GM19351 (cell line): ENCODE data around the gene AP3B2.
A peak's percentile ranks its signal among the peaks of the same experiment; 100 is the strongest.

ENCODE experiments used
- ATAC-seq: cut with Tn5 transposase; IDR thresholded peaks from one replicate; pipeline ENCODE4 v1.9.1; 2021; ENCODE audit warnings: mild to moderate bottlenecking, moderate library complexity; ENCODE audit not compliant: unreplicated experiment

Gene AP3B2

DNA sequence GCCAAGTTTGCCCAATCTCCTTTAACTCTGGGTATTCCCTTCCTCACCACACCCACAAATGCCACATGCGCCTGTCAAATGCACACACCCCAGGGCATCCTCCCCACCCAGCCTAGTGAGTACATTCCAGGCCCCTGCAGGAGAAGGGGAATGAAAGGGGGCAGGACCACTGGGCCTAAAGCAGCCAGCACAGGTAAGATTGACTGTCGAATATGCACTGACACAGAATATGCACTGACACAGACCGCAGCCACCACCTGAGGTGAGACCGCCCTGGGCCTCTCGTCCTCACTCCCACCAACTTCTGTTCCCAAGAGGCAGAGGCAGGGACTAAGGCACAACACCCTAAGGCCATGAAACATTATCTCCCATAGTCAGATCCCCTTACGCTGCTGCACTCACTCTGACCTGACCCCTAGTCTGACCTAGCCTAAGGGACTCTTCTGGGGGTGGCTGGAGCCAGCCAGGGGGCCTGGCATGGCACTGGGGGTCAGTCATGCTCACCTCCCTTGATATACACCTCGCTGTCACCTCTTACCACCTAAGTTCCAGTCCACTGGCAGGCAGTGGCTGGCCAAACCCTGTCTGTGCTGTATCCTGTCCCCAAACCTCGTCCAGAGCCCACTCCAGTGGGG, 10.8 kb downstream of the AP3B2 start:
- no peak for ATAC-seq

DNA sequence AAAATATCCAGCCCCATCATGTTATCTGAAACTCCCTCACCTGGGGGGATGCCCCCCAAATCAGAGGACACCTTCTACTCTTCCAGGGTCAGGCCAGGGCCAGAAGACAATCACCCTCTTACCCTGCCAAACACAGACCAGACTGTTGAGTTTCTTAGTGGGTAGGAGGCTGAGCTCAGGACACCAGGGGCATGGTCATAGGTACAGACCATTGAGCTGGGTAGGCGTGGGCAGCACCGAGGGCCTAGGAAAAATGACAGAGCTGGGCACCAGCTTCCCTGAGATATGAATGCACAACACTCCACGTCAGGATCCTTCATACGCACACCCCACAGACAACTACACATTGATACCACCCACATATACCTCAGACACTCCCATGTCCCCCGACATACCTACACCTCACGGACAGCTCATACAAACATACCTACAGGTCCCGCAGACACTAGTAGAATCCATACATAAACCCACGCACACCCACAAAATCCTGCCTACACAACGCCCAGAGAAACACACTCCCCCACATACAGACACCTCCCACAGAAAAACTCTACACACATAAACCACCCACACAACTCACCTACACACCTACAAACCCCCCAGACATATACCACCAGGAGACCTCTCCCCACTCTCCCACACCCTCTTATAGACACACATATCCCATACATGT, 11.8 kb downstream of the AP3B2 start:
- ATAC-seq = no peak

GRCh38 chr15:82692171-82692570, 17.5 kb downstream of the AP3B2 start:
- ATAC-seq = no peak

- no peak for ATAC-seq
These were observed 20.5 kb downstream of the AP3B2 start for GRCh38 chr15:82689147-82689546.

DNA sequence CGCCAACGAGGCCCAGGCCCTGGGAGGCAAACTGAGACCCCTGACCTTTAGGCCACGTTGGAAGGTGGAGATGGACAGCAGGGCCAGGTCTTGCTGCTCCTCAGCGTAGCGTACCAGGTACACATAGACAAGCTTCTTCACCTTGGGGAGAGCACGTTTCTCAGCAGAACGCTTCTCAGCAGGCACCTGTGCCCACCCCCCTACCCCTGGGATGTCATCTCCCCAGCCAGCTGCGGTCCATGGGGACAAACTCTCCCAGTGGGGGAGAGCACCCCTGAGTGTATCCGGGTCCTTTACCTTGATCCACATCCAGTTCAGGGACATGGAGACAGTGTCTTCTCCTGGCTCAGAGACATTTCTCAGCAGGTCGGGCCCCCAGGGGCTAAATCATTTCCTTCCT, 21.0 kb downstream of the AP3B2 start:
- ATAC-seq = no peak

DNA sequence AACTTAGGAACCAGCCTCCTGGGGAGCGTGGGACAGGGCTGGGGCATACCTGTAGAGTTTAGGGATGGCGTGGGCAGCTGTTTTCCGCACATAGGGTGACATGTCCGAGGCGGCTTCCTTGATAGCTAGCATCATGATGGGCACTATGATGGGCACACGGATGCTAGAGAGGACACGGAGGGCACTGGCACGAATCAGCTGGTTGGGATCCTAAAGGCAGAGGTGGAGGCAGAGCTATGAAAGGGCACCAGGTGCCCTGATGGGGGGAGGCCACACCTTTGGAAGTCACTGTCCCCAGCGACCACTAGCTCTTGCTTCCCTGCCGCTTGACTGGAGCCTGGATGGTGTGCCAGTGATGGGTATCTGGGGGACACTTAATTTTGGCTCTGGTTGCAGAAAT, 28.3 kb downstream of the AP3B2 start:
- ATAC-seq = no peak

- peak; percentile 97 for ATAC-seq
These were observed 29.2 kb downstream of the AP3B2 start for GRCh38 chr15:82680200-82681102.

- ATAC-seq = no peak
These were observed 30.0 kb downstream of the AP3B2 start for GRCh38 chr15:82679626-82680199.

DNA sequence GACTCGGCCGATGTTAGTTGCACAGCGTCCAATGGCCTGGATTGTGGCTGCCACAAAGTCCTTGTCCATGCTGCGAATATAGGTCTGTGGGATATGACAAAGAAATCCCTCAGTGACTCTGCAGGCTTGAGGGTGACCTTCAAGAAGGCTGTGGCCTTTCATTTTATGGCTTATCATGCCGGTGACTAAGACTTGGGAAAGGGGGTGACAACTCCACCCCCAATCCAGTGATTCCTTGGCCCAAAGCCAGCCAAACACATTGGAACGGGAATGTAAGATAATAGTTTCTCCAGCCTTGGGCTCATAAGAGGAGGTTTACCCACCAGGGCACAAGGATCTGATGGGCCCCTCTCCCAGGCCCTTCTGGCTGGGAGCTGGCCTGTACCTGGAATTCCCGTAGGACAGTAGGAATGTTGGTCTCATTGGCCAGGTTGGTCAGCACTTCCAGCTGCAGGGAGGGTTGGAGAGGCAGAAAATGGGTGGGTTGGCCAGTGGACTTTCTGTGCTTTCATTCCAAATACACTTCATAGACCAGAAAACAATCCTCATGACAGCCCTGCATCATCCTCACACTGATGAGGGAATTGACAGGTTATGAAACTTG, 31.9 kb downstream of the AP3B2 start:
- ATAC-seq = no peak

DNA sequence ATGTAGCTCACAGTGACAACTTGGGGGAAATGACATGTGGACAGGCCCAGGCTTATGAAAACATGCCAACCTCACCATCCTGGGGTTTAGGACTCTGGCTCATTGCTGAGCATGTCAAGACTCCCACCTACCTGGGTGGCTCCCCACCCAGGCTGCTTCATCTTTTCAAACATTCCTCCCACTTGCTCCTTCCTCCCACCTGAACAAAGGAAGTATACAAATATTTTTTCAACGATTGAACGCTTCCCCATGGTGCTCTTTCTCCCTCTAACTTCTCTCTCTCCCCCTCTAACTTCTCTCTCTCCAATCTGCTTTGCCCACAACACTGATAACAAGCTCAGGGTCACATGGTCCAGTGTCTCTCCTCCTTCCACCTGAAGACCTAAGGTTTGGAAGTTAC, 34.8 kb downstream of the AP3B2 start:
- ATAC-seq = no peak

GRCh38 chr15:82670699-82671098, 39.0 kb downstream of the AP3B2 start:
- ATAC-seq = no peak

DNA sequence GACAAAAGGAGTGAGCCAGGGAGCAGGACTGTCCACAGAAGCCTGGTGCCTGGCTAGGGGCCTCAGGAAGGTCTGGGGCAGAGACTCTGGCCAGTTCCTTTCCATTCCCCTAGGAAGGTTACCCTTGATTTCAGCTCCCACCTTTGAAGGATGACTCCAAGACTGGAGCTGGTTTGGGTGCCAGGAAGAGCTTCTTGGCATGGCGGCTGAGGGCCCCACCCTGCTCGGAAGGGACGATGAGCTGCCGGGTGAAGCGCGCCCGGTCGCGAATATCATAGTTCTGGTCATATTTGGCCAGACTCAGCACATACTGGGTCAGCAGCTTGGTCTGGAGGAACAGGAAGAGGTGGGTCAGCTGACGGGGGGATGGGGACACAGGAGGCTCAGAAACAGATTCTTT, 43.1 kb downstream of the AP3B2 start:
- no peak for ATAC-seq

- ATAC-seq = no peak
These were observed 45.7 kb downstream of the AP3B2 start for GRCh38 chr15:82664021-82664420.

DNA sequence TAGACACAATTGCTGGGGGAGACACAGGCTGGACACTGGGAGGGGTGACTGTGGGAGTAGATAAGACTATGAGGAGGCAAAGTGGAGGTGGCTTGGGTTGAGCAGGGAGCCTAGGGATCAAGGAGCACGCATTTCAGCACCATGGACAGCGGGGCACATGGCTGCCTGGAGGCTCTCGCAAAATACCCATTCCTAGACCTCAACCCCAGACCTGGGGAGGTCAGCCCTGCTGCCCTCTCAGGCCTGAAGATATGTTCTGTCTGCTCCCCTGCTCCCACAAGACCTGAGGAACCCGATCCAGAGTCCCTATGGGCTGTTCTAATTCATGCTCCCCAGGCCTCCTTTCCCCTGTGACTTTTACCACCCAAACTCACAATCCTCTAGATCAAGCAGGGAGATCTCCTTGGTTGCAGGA, 46.5 kb downstream of the AP3B2 start:
- ATAC-seq = no peak

DNA sequence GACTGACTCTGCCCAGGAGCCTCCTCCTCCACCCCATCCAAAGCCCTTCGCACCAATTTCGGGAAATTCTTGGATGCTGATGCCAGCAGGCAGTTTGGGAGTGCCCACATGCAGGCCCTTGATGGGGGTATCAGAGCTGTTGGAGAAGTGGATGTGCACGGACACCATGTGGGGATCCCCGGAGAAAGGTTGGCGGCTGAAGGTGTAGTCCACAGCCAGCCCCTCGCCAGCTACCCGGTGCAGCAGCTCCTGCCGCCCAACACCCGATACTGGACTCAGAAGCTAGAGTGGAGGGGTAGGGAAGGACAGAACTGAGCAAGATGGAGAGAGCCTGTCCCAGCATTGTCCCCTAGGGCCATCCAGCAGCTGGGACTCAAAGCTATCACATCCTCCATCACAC, 47.0 kb downstream of the AP3B2 start:
- ATAC-seq = no peak

GRCh38 chr15:82660378-82660777, 49.3 kb downstream of the AP3B2 start:
- ATAC-seq = no peak

GRCh38 chr15:82656641-82657266, 52.9 kb downstream of the AP3B2 start:
- ATAC-seq = no peak

- ATAC-seq = no peak
These were observed 54.1 kb downstream of the AP3B2 start for GRCh38 chr15:82655606-82656005.

DNA sequence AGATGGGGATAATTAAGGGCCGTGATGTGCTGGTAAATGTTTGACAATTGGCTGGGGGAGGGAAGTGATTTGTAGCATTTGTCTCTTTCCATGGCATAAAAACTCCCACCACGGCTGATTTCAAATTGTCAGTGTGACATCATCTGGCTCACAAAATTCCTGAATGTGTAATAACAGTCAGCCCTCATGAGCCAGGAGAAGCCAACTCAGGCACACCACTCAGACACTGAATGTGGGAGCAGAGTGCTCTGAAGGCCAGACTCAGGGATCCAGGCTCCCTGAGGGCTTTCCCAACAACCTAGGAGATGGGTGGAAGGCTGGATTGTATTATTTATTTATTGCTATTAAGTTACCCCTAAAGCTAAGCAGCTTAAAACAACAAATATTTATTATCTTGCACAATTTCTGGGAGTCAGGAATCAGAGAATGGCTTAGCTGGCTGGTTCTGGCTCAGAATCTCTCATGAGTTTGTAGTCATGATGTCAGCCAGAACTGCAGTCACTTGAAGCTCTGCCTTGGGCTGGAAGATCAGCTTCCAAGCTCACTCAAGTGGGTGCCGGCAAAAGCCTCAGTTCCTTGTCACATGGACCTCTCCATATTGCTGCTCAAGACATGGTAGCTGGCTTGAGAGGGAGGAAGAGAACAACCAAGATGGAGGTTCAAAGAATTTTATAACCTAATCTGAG, 56.0 kb downstream of the AP3B2 start:
- ATAC-seq = no peak

- ATAC-seq = no peak
These were observed 58.0 kb downstream of the AP3B2 start for GRCh38 chr15:82651708-82652107.
